GM23248 (cell line): ENCODE measurements around the gene ITGA11.

Experiments
- EZH2 ChIP-seq: fragments of 200-600 bp; sonication (generic); IDR thresholded peaks from 2 replicates; pipeline ENCODE4 v1.6.1; 2018; ENCODE audit warnings: antibody characterized with exemption, mild to moderate bottlenecking; ENCODE audit not compliant: insufficient read depth, poor library complexity, severe bottlenecking
- EZH2phosphoT487 ChIP-seq: fragments of 200-600 bp; sonication (generic); IDR thresholded peaks from 2 replicates; pipeline ENCODE4 v1.6.1; 2018; ENCODE audit warnings: antibody characterized with exemption, moderate library complexity, mild to moderate bottlenecking, low read depth; ENCODE audit not compliant: insufficient read depth

GRCh38 chr15:68417051-68417450 is 14.9 kb downstream of the ITGA11 start:
- TF ChIP-seq EZH2 (no peak), EZH2phosphoT487 (no peak)
